ENCODE measurements around the gene BAG2.
A peak's percentile ranks its signal among the peaks of the same experiment; 100 is the strongest.

The BAG2 gene

DNA sequence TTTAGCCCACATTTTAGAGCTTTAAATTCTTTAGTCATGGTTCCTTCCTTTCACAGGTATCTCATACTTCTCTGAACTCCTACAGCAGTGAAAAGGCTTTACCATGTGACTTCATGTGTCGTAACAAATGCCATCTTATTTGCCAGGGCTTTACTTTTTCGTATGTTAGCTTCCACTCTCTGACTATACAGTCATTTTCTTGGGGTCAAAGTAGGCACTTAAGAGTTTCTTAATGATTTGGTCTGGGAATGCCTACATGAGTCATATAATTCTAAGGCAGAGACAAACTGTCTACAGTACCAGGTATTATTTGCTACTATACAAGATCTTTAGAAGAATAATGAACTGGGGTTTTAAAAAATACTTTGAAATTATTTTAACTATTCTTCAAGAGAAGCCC is 35.0 kb downstream of the BAG2 start:
- Histone ChIP-seq H3K36me3 (ENCODE audit: control insufficient read depth, insufficient read depth, low read length) (no peaks in the 10 kb centered on the region), H3K9ac (ENCODE audit: low read length) (no peak overlapping the region), H3K27ac (ENCODE audit: low read depth, low read length) (no peak overlapping the region)

DNA sequence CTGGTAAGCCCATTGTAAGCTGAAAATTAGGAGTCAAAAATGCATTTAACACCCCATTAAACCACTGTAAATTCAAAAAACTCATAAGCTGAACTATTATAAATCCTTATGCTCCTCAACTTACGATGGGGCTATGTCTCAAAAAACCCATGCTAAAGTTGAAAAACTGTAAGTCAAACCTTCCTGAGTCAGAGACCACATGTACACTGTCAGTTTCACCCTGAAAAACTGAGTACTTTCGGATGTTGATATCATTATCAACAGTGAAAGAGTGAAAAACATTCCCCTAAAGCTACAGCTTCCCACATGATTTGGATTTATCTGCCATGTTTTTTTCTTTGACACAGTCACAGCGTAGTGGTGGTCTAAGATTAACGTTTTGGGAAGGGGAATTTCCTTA is 35.7 kb downstream of the BAG2 start:
- no peak overlapping the region for H3K9ac ChIP-seq (ENCODE audit: low read length)
- H3K4me3 ChIP-seq (ENCODE audit: low read depth, low read length), result no peak overlapping the region
- H3K27ac ChIP-seq (ENCODE audit: low read depth, low read length), result no peak overlapping the region
- H3K4me1 ChIP-seq (ENCODE audit: control insufficient read depth, insufficient read depth, low read length), result peaks cover 13% of the 10 kb centered on the region; the same call in 1 of the 2 replicates
- H3K27me3 ChIP-seq (ENCODE audit: control insufficient read depth, insufficient read depth, low read length), result no peaks in the 10 kb centered on the region
- no peaks in the 10 kb centered on the region for H3K36me3 ChIP-seq (ENCODE audit: control insufficient read depth, insufficient read depth, low read length)
- H3K9me3 ChIP-seq (ENCODE audit: control insufficient read depth, insufficient read depth, low read depth, low read length), result no peaks in the 10 kb centered on the region

More for the DNA sequence above, 35.0 kb downstream of the BAG2 start:
- Histone ChIP-seq H3K4me1 (ENCODE audit: control insufficient read depth, insufficient read depth, low read length) (peaks cover 13% of the 10 kb centered on the region; the same call in 1 of the 2 replicates), H3K27me3 (ENCODE audit: control insufficient read depth, insufficient read depth, low read length) (no peaks in the 10 kb centered on the region), H3K9me3 (ENCODE audit: control insufficient read depth, insufficient read depth, low read depth, low read length) (no peaks in the 10 kb centered on the region), H3K4me3 (ENCODE audit: low read depth, low read length) (no peak overlapping the region)

- Histone ChIP-seq H3K9me3 (ENCODE audit: control insufficient read depth, insufficient read depth, low read depth, low read length) (no peaks in the 10 kb centered on the region), H3K4me1 (ENCODE audit: control insufficient read depth, insufficient read depth, low read length) (peaks cover 13% of the 10 kb centered on the region), H3K4me3 (ENCODE audit: low read depth, low read length) (no peak overlapping the region), H3K36me3 (ENCODE audit: control insufficient read depth, insufficient read depth, low read length) (no peaks in the 10 kb centered on the region), H3K27me3 (ENCODE audit: control insufficient read depth, insufficient read depth, low read length) (no peaks in the 10 kb centered on the region), H3K27ac (ENCODE audit: low read depth, low read length) (no peak overlapping the region), H3K9ac (ENCODE audit: low read length) (no peak overlapping the region)
Observed at GRCh38 chr6:57209030-57209429, 36.9 kb downstream of the BAG2 start.

DNA sequence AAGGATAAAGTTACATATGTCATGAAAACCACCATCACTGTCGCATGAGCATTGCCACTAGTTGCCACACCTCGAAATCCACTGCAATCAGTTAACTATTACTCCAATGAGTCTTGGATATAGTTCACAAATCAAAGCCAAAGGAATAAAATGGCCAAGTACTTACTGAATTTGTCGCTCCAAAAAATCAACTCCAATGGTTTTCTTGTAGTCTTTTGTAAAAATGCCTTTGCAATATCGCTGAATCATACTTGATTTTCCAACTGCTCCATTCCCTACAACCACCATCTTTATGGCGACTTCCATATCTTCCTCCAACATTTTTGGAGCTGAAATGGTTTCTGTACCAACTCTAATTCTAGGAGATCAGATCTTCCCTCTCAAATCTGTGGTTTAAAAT is 37.9 kb downstream of the BAG2 start:
- no peaks in the 10 kb centered on the region for H3K36me3 ChIP-seq (ENCODE audit: control insufficient read depth, insufficient read depth, low read length)
- H3K27ac ChIP-seq (ENCODE audit: low read depth, low read length), result no peak overlapping the region
- peaks cover 13% of the 10 kb centered on the region for H3K4me1 ChIP-seq (ENCODE audit: control insufficient read depth, insufficient read depth, low read length)
- H3K9me3 ChIP-seq (ENCODE audit: control insufficient read depth, insufficient read depth, low read depth, low read length), result no peaks in the 10 kb centered on the region
- no peak overlapping the region for H3K4me3 ChIP-seq (ENCODE audit: low read depth, low read length)
- H3K9ac ChIP-seq (ENCODE audit: low read length), result no peak overlapping the region
- H3K27me3 ChIP-seq (ENCODE audit: control insufficient read depth, insufficient read depth, low read length), result no peaks in the 10 kb centered on the region

GRCh38 chr6:57215260-57215659 is 43.1 kb downstream of the BAG2 start:
- Histone ChIP-seq H3K9me3 (ENCODE audit: control insufficient read depth, insufficient read depth, low read depth, low read length) (peaks cover 9% of the 10 kb centered on the region; the same call in 1 of the 2 replicates), H3K4me1 (ENCODE audit: control insufficient read depth, insufficient read depth, low read length) (no peaks in the 10 kb centered on the region; the same call in 1 of the 2 replicates), H3K27ac (ENCODE audit: low read depth, low read length) (no peak overlapping the region)

DNA sequence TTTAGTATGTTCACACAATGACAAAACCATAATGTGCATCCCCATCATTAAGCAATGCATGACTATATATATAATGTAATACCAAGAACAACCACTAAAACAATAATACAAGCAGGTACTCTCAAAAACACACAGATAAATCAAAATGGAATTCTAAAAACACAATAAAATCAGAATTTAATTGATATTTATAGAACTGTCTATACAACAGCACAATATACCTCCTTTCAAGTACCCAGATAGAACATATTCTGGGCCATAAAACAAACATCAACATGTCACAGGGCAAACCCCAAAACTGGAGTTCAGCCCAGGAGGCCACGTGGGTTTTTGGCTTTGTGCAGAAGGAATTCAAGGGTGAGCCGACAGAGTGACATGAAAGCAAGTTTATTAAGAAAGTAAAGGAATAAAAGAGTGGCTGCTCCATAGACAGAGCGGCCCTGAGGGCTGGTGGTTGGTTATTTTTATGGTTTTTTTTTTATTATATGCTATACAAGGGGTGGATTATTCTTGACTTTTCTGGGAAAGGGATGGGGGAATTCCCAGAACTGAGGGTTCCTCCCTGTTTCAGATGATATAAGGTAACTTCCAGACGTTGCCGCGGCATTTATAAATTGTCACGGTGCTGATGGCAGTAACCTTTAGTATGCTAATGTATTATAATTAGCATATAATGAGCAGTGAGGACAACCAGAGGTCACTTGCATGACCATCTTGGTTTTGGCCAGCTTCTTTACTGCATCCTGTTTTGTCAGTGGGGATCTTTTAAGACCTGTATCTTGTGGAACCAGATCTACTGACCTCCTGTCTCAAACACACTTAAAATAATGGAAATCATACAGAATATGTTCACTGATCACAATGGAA is 44.3 kb downstream of the BAG2 start:
- no peaks in the 10 kb centered on the region for H3K27me3 ChIP-seq (ENCODE audit: control insufficient read depth, insufficient read depth, low read length)
- H3K4me3 ChIP-seq (ENCODE audit: low read depth, low read length), result no peak overlapping the region
- no peak overlapping the region for H3K27ac ChIP-seq (ENCODE audit: low read depth, low read length)
- peaks cover 12% of the 10 kb centered on the region; the same call in 1 of the 2 replicates for H3K9me3 ChIP-seq (ENCODE audit: control insufficient read depth, insufficient read depth, low read depth, low read length)
- no peak overlapping the region for H3K9ac ChIP-seq (ENCODE audit: low read length)
- peaks cover 7% of the 10 kb centered on the region; the same call in 1 of the 2 replicates for H3K36me3 ChIP-seq (ENCODE audit: control insufficient read depth, insufficient read depth, low read length)
- H3K4me1 ChIP-seq (ENCODE audit: control insufficient read depth, insufficient read depth, low read length), result no peaks in the 10 kb centered on the region; the same call in 1 of the 2 replicates

More at GRCh38 chr6:57215260-57215659, 43.1 kb downstream of the BAG2 start:
- no peak overlapping the region for H3K4me3 ChIP-seq (ENCODE audit: low read depth, low read length)
- no peak overlapping the region for H3K9ac ChIP-seq (ENCODE audit: low read length)
- H3K36me3 ChIP-seq (ENCODE audit: control insufficient read depth, insufficient read depth, low read length), result peaks cover 4% of the 10 kb centered on the region; the same call in 1 of the 2 replicates
- H3K27me3 ChIP-seq (ENCODE audit: control insufficient read depth, insufficient read depth, low read length), result no peaks in the 10 kb centered on the region

DNA sequence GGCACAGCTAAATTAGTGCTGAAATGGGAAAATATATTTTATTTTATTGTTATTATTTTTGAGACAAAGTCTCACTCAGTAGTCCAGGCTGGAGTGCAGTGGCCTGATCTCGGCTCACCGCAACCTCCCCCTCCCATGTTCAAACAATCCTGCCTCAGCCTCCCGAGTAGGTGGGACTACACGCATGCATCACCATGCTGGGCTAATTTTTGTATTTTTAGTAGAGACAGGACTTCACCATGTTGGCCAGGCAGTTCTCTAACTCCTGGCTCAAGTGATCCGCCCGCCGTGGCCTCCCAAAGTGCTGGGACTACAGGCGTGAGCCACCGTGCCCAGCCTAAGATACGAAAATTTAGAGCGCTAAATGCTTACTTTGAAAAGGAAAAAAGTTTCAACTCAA is 45.1 kb downstream of the BAG2 start:
- H3K9me3 ChIP-seq (ENCODE audit: control insufficient read depth, insufficient read depth, low read depth, low read length), result peaks cover 12% of the 10 kb centered on the region; the same call in 1 of the 2 replicates
- H3K9ac ChIP-seq (ENCODE audit: low read length), result no peak overlapping the region
- H3K36me3 ChIP-seq (ENCODE audit: control insufficient read depth, insufficient read depth, low read length), result peaks cover 7% of the 10 kb centered on the region; the same call in 1 of the 2 replicates
- H3K27me3 ChIP-seq (ENCODE audit: control insufficient read depth, insufficient read depth, low read length), result no peaks in the 10 kb centered on the region
- H3K27ac ChIP-seq (ENCODE audit: low read depth, low read length), result no peak overlapping the region
- no peaks in the 10 kb centered on the region; the same call in 1 of the 2 replicates for H3K4me1 ChIP-seq (ENCODE audit: control insufficient read depth, insufficient read depth, low read length)
- no peak overlapping the region for H3K4me3 ChIP-seq (ENCODE audit: low read depth, low read length)

- Histone ChIP-seq H3K9me3 (ENCODE audit: control insufficient read depth, insufficient read depth, low read depth, low read length) (peaks cover 12% of the 10 kb centered on the region; the same call in 1 of the 2 replicates), H3K9ac (ENCODE audit: low read length) (no peak overlapping the region), H3K27me3 (ENCODE audit: control insufficient read depth, insufficient read depth, low read length) (no peaks in the 10 kb centered on the region), H3K27ac (ENCODE audit: low read depth, low read length) (no peak overlapping the region), H3K4me3 (ENCODE audit: low read depth, low read length) (peak overlapping the region; percentile 88), H3K4me1 (ENCODE audit: control insufficient read depth, insufficient read depth, low read length) (peaks cover 12% of the 10 kb centered on the region), H3K36me3 (ENCODE audit: control insufficient read depth, insufficient read depth, low read length) (peaks cover 7% of the 10 kb centered on the region; the same call in 1 of the 2 replicates)
Observed at GRCh38 chr6:57220083-57220703, 48.1 kb downstream of the BAG2 start.

GRCh38 chr6:57221191-57221935 is 49.2 kb downstream of the BAG2 start:
- peak overlapping the region; percentile 98 for H3K27ac ChIP-seq (ENCODE audit: low read depth, low read length)
- H3K4me1 ChIP-seq (ENCODE audit: control insufficient read depth, insufficient read depth, low read length), result peaks cover 23% of the 10 kb centered on the region
- no peaks in the 10 kb centered on the region for H3K27me3 ChIP-seq (ENCODE audit: control insufficient read depth, insufficient read depth, low read length)
- peak overlapping the region; percentile 93 for H3K9ac ChIP-seq (ENCODE audit: low read length)
- peaks cover 7% of the 10 kb centered on the region; the same call in 1 of the 2 replicates for H3K36me3 ChIP-seq (ENCODE audit: control insufficient read depth, insufficient read depth, low read length)
- peak overlapping the region; percentile 88 for H3K4me3 ChIP-seq (ENCODE audit: low read depth, low read length)
- peaks cover 8% of the 10 kb centered on the region; the same call in 1 of the 2 replicates for H3K9me3 ChIP-seq (ENCODE audit: control insufficient read depth, insufficient read depth, low read depth, low read length)

DNA sequence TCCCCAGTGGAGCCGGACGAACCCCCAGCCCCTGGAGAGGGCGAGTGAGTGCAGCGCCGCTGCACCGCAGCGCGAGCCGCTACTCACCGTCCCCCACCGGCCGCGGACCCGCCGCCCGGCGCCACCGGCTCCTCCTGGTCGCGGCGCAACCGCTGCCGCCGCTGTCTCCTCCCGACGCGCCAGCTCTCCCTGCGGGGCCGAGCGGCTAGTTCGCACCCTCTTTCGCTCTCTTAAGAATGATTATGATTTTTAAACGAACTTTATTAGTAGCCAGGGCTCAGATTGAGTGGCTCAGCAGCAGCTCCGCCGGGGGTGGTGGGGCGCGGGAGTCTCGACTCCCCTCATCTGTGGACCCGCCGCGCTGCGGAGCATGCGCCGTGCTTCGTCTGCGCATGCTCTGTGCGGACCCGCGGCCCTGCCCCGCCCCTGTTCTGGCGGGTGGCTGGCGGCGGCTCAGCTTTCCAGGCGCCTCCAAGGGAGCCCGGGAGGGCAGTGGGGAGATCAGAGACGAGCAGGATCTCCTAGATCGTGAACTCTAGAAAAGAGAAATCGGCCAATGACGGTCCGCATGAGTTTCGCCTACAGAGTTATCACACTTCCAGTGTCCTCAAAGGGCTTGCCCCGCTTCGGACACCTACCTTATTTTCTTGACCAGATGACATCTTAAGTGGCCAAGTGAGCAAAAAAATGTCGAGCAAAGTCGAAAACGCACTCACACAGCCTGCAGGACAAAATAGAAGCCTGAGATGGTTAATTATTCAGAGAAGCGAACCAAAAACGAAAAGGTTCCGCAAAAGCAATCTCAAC is 50.0 kb downstream of the BAG2 start, which contains the start of gene RAB23:
RAB23 (minus strand) TSS at position 372 of the 807 bp plus-strand sequence. CDS start 11,927 bp downstream, outside the sequence.
- Histone ChIP-seq H3K4me3 (ENCODE audit: low read depth, low read length) (peak within 1 kb of the TSS; percentile 88), H3K27ac (ENCODE audit: low read depth, low read length) (peak within 1 kb of the TSS; percentile 98), H3K4me1 (ENCODE audit: control insufficient read depth, insufficient read depth, low read length) (peaks cover 28% of the 10 kb centered on the region), H3K27me3 (ENCODE audit: control insufficient read depth, insufficient read depth, low read length) (no peaks in the 10 kb centered on the region), H3K36me3 (ENCODE audit: control insufficient read depth, insufficient read depth, low read length) (peaks cover 7% of the 10 kb centered on the region; the same call in 1 of the 2 replicates), H3K9me3 (ENCODE audit: control insufficient read depth, insufficient read depth, low read depth, low read length) (peaks cover 8% of the 10 kb centered on the region; the same call in 1 of the 2 replicates), H3K9ac (ENCODE audit: low read length) (peak within 1 kb of the TSS; percentile 93)

All from HUES6 (cell line).